Suprapubic skin (tissue), 4 donors: ENCODE data around the gene GRB14. TPM values are rescaled to one million over a fixed set of nuclear protein-coding genes. Genes with fewer than 3 reads are reported as not detected.

ENCODE experiments used
- DNase-seq, 2 donors: peaks; one replicate each; pipeline ENCODE4 v3.0.0-alpha.2; 2019; ENCODE audit warnings: low spot score in 2 of 2
- H3K27ac ChIP-seq: fragments of 200-600 bp; sonication (generic); one replicate; pipeline ENCODE4 v1.5.1; 2019
- H3K27me3 ChIP-seq: fragments of 200-600 bp; sonication (generic); one replicate; pipeline ENCODE4 v1.5.1; 2019
- H3K36me3 ChIP-seq: fragments of 200-600 bp; sonication (generic); one replicate; pipeline ENCODE4 v1.5.1; 2019
- H3K4me1 ChIP-seq: fragments of 200-600 bp; sonication (generic); one replicate; pipeline ENCODE4 v1.5.1; 2019
- H3K4me3 ChIP-seq: fragments of 200-600 bp; sonication (generic); one replicate; pipeline ENCODE4 v1.5.1; 2019; ENCODE audit warnings: mild to moderate bottlenecking
- H3K9me3 ChIP-seq: fragments of 200-600 bp; sonication (generic); one replicate; pipeline ENCODE4 v1.5.1; 2019
- CTCF ChIP-seq, 2 donors: fragments of 200-600 bp in 1 of 2; fragments of 450-650 bp in 1 of 2; sonication (generic) in 1 of 2; IDR thresholded peaks; one replicate each; pipeline ENCODE4 v1.5.1; 2016 to 2019; ENCODE audit warnings: antibody characterized with exemption in 2 of 2, mild to moderate bottlenecking in 1 of 2, moderate library complexity in 1 of 2
- EP300 ChIP-seq: sonication (generic); formaldehyde crosslinking; IDR thresholded peaks from one replicate; pipeline ENCODE4 v1.6.1; 2017; ENCODE audit warnings: antibody characterized with exemption
- POLR2A ChIP-seq, 2 donors: fragments of 450-650 bp; IDR thresholded peaks; one replicate each; pipeline ENCODE4 v1.6.1; 2017; ENCODE audit warnings: antibody characterized with exemption in 2 of 2, mild to moderate bottlenecking in 2 of 2, moderate library complexity in 2 of 2
- POLR2AphosphoS5 ChIP-seq, 3 donors: sonication (generic); formaldehyde crosslinking; IDR thresholded peaks; one replicate each; pipeline ENCODE4 v1.6.1; 2017; ENCODE audit warnings: antibody characterized with exemption in 3 of 3
- WGBS: methylation state at CpG from one replicate; pipeline ENCODE4 v1.1.5; 2018; 5-methylcytosine and 5-hydroxymethylcytosine counted together
- total RNA-seq, 4 donors: library from RNA; depleted of rRNA; stranded (reverse); fragments of >200 nt; gene quantifications; one replicate each; pipeline ENCODE4 v1.1.0, GENCODE V29; 2016

The GRB14 gene
- total RNA-seq, 4 donors from 2014 or later = 2.2 to 8.4 (median 5.1) TPM

DNA sequence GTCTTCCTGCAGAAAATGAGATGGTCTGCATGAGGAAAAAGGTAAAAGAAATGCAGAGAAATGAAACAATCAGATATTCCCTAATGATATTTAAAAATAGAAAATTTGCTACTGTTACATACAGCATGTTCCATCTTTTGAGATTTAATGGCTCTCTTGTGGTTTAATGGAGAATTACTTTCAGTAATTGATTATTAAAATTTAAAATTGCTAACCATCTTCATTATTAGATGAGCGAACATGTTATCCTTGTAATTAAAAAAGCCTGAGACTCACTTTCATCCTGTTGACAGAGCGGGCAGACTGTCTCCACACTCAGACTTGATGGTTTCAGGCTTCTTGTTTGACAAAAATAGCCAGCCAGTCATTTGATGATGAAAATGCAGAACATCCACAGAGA, 171.0 kb downstream of the GRB14 start:
- DNase-seq = no peak

GRCh38 chr2:164449706-164450105, 171.6 kb downstream of the GRB14 start:
- WGBS = 70% methylated on average over 5 of the region's 5 CpGs
- H3K27me3 ChIP-seq = no peaks in the 10 kb centered on the region

More for the DNA sequence above, 171.0 kb downstream of the GRB14 start:
- Histone ChIP-seq H3K4me3 (no peak overlapping the region), H3K27me3 (no peaks in the 10 kb centered on the region), H3K36me3 (no peaks in the 10 kb centered on the region), H3K27ac (no peak overlapping the region), H3K4me1 (no peaks in the 10 kb centered on the region), H3K9me3 (no peaks in the 10 kb centered on the region)
- WGBS = 92% methylated on average over 2 of the region's 2 CpGs
- TF ChIP-seq EP300 (no peak), CTCF (IDR thresholded peaks at IDR 0.05) (no peak), POLR2A (IDR thresholded peaks at IDR 0.05) (no peak), POLR2AphosphoS5 (IDR thresholded peaks at IDR 0.05) (no peak)

GRCh38 chr2:164447660-164448059, 173.6 kb downstream of the GRB14 start:
- Histone ChIP-seq H3K36me3 (no peaks in the 10 kb centered on the region), H3K27me3 (no peaks in the 10 kb centered on the region), H3K27ac (no peak overlapping the region), H3K9me3 (no peaks in the 10 kb centered on the region), H3K4me3 (no peak overlapping the region), H3K4me1 (no peaks in the 10 kb centered on the region)
- DNase-seq = no peak
- TF ChIP-seq POLR2AphosphoS5 (IDR thresholded peaks at IDR 0.05) = no peak
- no peak for TF ChIP-seq EP300
- no peak for TF ChIP-seq CTCF (IDR thresholded peaks at IDR 0.05)
- no peak for TF ChIP-seq POLR2A (IDR thresholded peaks at IDR 0.05)
- 82% methylated on average over 5 of the region's 5 CpGs for WGBS

More at GRCh38 chr2:164449706-164450105, 171.6 kb downstream of the GRB14 start:
- Histone ChIP-seq H3K27ac (no peak overlapping the region), H3K36me3 (no peaks in the 10 kb centered on the region), H3K4me1 (no peaks in the 10 kb centered on the region), H3K9me3 (no peaks in the 10 kb centered on the region), H3K4me3 (no peak overlapping the region)
- TF ChIP-seq CTCF (IDR thresholded peaks at IDR 0.05) (no peak), POLR2A (IDR thresholded peaks at IDR 0.05) (no peak), POLR2AphosphoS5 (IDR thresholded peaks at IDR 0.05) (no peak), EP300 (no peak)
- no peak for DNase-seq

Other genes with a start within 250 kb of the GRB14 start
- 100 to 1,000 TPM in 1 of 4 donors, 10 to 100 TPM in 3; 36.2 to 170 (median 61.0) TPM for gene COBLL1, start 220.3 kb upstream of the GRB14 start, total RNA-seq